Gastroesophageal sphincter (tissue), 3 donors: ENCODE measurements around the gene CLDN22.

Experiments
- POLR2A ChIP-seq, 2 donors: fragments of 450-650 bp; IDR thresholded peaks; one replicate each; pipeline ENCODE4 v1.6.1; 2017; ENCODE audit warnings: antibody characterized with exemption in 2 of 2, mild to moderate bottlenecking in 2 of 2, moderate library complexity in 1 of 2
- POLR2AphosphoS5 ChIP-seq: sonication (generic); formaldehyde crosslinking; IDR thresholded peaks from one replicate; pipeline ENCODE4 v1.6.1; 2017; ENCODE audit warnings: antibody characterized with exemption
- TF ChIP-seq, protein P1 (sequence below), 4 experiments: fragments of 200-600 bp in 2 of 4; fragments of 450-650 bp in 2 of 4; sonication (generic) in 1 of 4; IDR thresholded peaks; one replicate each; pipeline ENCODE4 v1.5.1; 2017 to 2019; ENCODE audit warnings: antibody characterized with exemption in 4 of 4, mild to moderate bottlenecking in 2 of 4, moderate library complexity in 2 of 4

DNA sequence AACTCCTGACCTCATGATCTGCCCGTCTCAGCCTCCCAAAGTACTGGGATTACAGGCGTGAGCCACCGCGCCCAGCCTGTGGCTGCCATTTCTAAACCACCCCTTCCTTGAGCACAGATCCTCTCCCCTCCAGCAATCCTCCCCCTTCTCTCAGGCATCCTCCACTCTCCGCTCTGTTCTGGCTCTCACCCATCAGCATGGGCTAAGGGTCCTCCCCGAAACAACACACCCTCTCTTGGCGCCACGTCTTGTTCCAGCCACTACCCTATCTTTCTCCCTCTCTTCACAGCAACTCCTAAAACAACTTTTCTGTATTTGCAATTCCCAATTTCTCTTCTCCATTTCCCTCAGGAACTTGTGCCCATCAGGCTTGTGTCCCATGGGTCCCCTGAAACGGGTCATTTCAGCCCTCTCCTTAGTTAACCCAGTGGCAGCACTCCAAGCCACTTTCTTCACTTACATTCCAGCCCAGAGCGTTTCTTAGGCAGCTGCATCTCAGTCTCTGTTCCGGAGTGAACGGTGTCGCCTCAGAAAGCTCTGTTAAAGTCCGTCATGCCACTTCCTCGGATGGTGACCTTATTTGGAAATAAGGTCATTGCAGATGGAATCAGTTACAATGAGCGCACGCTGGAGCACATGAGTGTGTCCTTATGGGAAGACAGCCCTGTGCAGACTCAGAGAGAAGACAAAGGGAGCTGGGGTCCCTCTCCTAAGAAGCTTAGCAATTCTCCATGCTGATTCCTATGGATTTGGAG, 30.4 kb upstream of the CLDN22 start:
- TF ChIP-seq, protein P1, sequence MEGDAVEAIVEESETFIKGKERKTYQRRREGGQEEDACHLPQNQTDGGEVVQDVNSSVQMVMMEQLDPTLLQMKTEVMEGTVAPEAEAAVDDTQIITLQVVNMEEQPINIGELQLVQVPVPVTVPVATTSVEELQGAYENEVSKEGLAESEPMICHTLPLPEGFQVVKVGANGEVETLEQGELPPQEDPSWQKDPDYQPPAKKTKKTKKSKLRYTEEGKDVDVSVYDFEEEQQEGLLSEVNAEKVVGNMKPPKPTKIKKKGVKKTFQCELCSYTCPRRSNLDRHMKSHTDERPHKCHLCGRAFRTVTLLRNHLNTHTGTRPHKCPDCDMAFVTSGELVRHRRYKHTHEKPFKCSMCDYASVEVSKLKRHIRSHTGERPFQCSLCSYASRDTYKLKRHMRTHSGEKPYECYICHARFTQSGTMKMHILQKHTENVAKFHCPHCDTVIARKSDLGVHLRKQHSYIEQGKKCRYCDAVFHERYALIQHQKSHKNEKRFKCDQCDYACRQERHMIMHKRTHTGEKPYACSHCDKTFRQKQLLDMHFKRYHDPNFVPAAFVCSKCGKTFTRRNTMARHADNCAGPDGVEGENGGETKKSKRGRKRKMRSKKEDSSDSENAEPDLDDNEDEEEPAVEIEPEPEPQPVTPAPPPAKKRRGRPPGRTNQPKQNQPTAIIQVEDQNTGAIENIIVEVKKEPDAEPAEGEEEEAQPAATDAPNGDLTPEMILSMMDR (IDR thresholded peaks at IDR 0.05): no peak
- TF ChIP-seq POLR2AphosphoS5 (no peak), POLR2A (IDR thresholded peaks at IDR 0.05) (no peak)
